PC-9 (cell line): Measurements from ENCODE around the gene TRIO. TPM values are rescaled to one million over a fixed set of nuclear protein-coding genes. Genes with fewer than 3 reads are reported as not detected.

Experiments used
- BruUV-seq: library from RNA; stranded (reverse); fragments of 400-500 nt; replicated peaks from 2 replicates; lab custom pipeline; 2021; lab: Mats Ljungman, UMichigan
- CTCF ChIA-PET: fragments of 300-600 bp; sonication (Branson Sonifier 250); formaldehyde crosslinking; loops from one replicate; lab custom pipeline; 2022; ENCODE audit warnings: antibody characterized with exemption; lab: Charles Lee
- POLR2A ChIA-PET: fragments of 300-600 bp; sonication (Branson Sonifier 250); formaldehyde crosslinking; loops from one replicate; lab custom pipeline; 2022; ENCODE audit warnings: antibody characterized with exemption; ENCODE audit not compliant: unreplicated experiment; lab: Charles Lee
- DNase-seq, 2 experiments: peaks; one replicate each; pipeline versions ENCODE4 v3.0.0 to v3.0.0-alpha.2; 2015 to 2022; ENCODE audit warnings: mixed read lengths in 1 of 2
- H2AFZ ChIP-seq: fragments of 200-600 bp; sonication (generic); 2 replicates; pipeline ENCODE4 v1.8.1; 2017; ENCODE audit warnings: antibody characterized with exemption
- H3F3A ChIP-seq: fragments of 200-600 bp; sonication (generic); 2 replicates; pipeline ENCODE4 v1.8.1; 2017; ENCODE audit warnings: antibody characterized with exemption, mild to moderate bottlenecking, low read depth; ENCODE audit not compliant: insufficient read depth
- H3K27ac ChIP-seq: fragments of 200-600 bp; sonication (generic); 2 replicates; pipeline ENCODE4 v1.6.1; 2016; ENCODE audit warnings: mixed run types
- H3K27me3 ChIP-seq: fragments of 200-600 bp; sonication (generic); 2 replicates; pipeline ENCODE4 v1.6.1; 2016; ENCODE audit warnings: low read depth, mixed run types; ENCODE audit not compliant: insufficient read depth
- H3K36me3 ChIP-seq: fragments of 200-600 bp; sonication (generic); 2 replicates; pipeline ENCODE4 v1.6.1; 2016; ENCODE audit warnings: low read depth, mixed run types
- H3K4me1 ChIP-seq: fragments of 200-600 bp; sonication (generic); replicated peaks from 2 replicates; pipeline ENCODE4 v1.6.1; 2016; ENCODE audit warnings: mixed run types; ENCODE audit not compliant: insufficient read depth
- H3K4me2 ChIP-seq: fragments of 200-600 bp; sonication (generic); 2 replicates; pipeline ENCODE4 v1.6.1; 2017; ENCODE audit warnings: mixed run types
- H3K4me3 ChIP-seq: fragments of 200-600 bp; sonication (generic); 2 replicates; pipeline ENCODE4 v1.6.1; 2016; ENCODE audit warnings: mixed run types
- H3K79me2 ChIP-seq: fragments of 200-600 bp; sonication (generic); 2 replicates; pipeline ENCODE4 v1.6.1; 2017; ENCODE audit warnings: low read depth, mixed run types
- H3K9me2 ChIP-seq: fragments of 200-600 bp; sonication (generic); 2 replicates; pipeline ENCODE4 v1.8.1; 2017; ENCODE audit warnings: mild to moderate bottlenecking; ENCODE audit not compliant: insufficient read depth
- H3K9me3 ChIP-seq: fragments of 200-600 bp; sonication (generic); 2 replicates; pipeline ENCODE4 v1.8.1; 2016; ENCODE audit warnings: low read depth; ENCODE audit not compliant: insufficient read depth
- H4K20me1 ChIP-seq: fragments of 200-600 bp; sonication (generic); 2 replicates; pipeline ENCODE4 v1.8.1; 2017; ENCODE audit not compliant: insufficient read depth
- EZH2 ChIP-seq: fragments of 200-600 bp; sonication (generic); IDR thresholded peaks from 2 replicates; pipeline ENCODE4 v1.8.0; 2017; ENCODE audit warnings: antibody characterized with exemption, low read depth
- intact Hi-C: fragments of 100-400 bp; cut with micrococcal nuclease; formaldehyde crosslinking; loops from one replicate; pipeline ENCODE4 v1.10.0; 2022; ENCODE audit not compliant: unreplicated experiment
- total RNA-seq: library from RNA; stranded (reverse); gene quantifications from 2 replicates; pipeline ENCODE4 v1.2.3, GENCODE V29; 2021
- TF ChIP-seq, protein P1 (sequence below): fragments of 200-600 bp; sonication (generic); conservative IDR thresholded peaks from 2 replicates; pipeline ENCODE4 v1.6.1; 2017; ENCODE audit warnings: mixed run types, antibody characterized with exemption, mild to moderate bottlenecking, moderate library complexity

TRIO gene
- total RNA-seq, 1 experiment from 2014 or later: 596 TPM

GRCh38 chr5:14465776-14466175 lies 322.6 kb downstream of the TRIO start:
- H3F3A ChIP-seq: peaks cover 12% of the 10 kb centered on the region; the same call in 1 of the 2 replicates
- H3K4me3 ChIP-seq: no peak overlapping the region
- H3K4me1 ChIP-seq: no peaks in the 10 kb centered on the region
- H3K27me3 ChIP-seq: no peaks in the 10 kb centered on the region
- H3K27ac ChIP-seq: no peak overlapping the region
- no TSS peak for BruUV-seq
- TF ChIP-seq EZH2: no peak
- TF ChIP-seq, protein P1, sequence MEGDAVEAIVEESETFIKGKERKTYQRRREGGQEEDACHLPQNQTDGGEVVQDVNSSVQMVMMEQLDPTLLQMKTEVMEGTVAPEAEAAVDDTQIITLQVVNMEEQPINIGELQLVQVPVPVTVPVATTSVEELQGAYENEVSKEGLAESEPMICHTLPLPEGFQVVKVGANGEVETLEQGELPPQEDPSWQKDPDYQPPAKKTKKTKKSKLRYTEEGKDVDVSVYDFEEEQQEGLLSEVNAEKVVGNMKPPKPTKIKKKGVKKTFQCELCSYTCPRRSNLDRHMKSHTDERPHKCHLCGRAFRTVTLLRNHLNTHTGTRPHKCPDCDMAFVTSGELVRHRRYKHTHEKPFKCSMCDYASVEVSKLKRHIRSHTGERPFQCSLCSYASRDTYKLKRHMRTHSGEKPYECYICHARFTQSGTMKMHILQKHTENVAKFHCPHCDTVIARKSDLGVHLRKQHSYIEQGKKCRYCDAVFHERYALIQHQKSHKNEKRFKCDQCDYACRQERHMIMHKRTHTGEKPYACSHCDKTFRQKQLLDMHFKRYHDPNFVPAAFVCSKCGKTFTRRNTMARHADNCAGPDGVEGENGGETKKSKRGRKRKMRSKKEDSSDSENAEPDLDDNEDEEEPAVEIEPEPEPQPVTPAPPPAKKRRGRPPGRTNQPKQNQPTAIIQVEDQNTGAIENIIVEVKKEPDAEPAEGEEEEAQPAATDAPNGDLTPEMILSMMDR: no peak
- H4K20me1 ChIP-seq: peaks cover 4% of the 10 kb centered on the region; the same call in 1 of the 2 replicates
- intact Hi-C loops: no loop called here
- peaks cover 16% of the 10 kb centered on the region; the same call in 1 of the 2 replicates for H3K36me3 ChIP-seq
- no peaks in the 10 kb centered on the region for H3K9me3 ChIP-seq
- ChIA-PET CTCF (no interaction called here), POLR2A (no interaction called here)
- H3K4me2 ChIP-seq: no peak overlapping the region
- H3K79me2 ChIP-seq: no peaks in the 10 kb centered on the region
- H2AFZ ChIP-seq: no peak overlapping the region
- H3K9me2 ChIP-seq: no peaks in the 10 kb centered on the region
- DNase-seq: no peak

DNA sequence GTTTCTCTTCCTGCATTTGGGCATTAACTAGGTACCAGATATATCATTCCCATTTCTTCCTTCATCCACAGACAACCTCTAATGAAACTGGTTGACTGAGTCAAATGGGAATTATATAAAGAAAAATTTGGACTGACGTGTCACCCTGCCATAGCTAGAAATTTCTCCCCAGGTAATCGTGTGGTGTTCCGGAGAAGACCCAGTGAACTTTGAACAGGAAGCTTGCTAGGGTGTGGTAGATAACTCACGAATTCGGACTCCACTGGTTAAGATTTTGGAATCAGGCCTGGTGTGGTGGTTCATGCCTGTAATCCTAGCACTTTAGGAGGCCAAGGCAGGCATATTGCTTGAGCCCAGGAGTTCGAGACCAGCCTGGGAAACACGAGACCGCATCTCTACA lies 324.1 kb downstream of the TRIO start:
- POLR2A ChIA-PET: interaction anchor here (0.6 kb wide), 1 partner anchor 8 kb away, joined by 4 read pairs; no protein-coding TSS in a partner anchor
- Histone ChIP-seq H4K20me1 (peaks cover 9% of the 10 kb centered on the region; the same call in 1 of the 2 replicates), H3F3A (peaks cover 12% of the 10 kb centered on the region; the same call in 1 of the 2 replicates), H3K4me3 (no peak overlapping the region), H3K9me2 (no peaks in the 10 kb centered on the region), H3K4me1 (no peaks in the 10 kb centered on the region), H2AFZ (no peak overlapping the region), H3K9me3 (no peaks in the 10 kb centered on the region), H3K27me3 (no peaks in the 10 kb centered on the region), H3K4me2 (no peak overlapping the region), H3K36me3 (peaks cover 16% of the 10 kb centered on the region; the same call in 1 of the 2 replicates), H3K79me2 (no peaks in the 10 kb centered on the region), H3K27ac (no peak overlapping the region)
- intact Hi-C loops: no loop called here
- DNase-seq: no peak
- no peak for TF ChIP-seq EZH2
- TF ChIP-seq, protein P1: no peak
- no TSS peak for BruUV-seq
- CTCF ChIA-PET: interaction anchor here (0.6 kb wide), 1 partner anchor 9 kb away, joined by 5 read pairs; no protein-coding TSS in a partner anchor

DNA sequence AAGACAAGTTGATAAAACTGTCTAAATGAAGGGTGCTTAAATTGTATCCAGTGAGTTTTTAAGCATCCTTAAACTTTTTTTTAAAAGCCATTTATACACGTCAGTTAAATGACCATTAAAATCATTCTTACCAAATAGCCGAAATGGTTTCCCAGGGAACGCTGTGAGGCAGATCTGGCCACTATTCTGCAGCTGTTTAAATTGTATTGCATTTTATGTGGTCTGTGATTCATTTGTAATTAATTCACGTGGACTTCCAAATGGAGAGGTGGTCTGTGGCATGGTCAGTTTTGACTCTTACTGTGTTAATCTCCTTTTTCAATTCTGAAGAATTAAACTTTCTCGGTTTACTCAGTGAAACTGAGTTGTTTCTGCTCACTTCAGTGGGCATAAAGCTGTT lies 324.7 kb downstream of the TRIO start:
- no TSS peak for BruUV-seq
- Histone ChIP-seq H3K27me3 (no peaks in the 10 kb centered on the region), H3K4me3 (no peak overlapping the region), H3K27ac (no peak overlapping the region), H2AFZ (no peak overlapping the region), H3K36me3 (peaks cover 16% of the 10 kb centered on the region; the same call in 1 of the 2 replicates), H4K20me1 (peaks cover 9% of the 10 kb centered on the region; the same call in 1 of the 2 replicates), H3K79me2 (no peaks in the 10 kb centered on the region), H3K4me1 (no peaks in the 10 kb centered on the region), H3K9me3 (no peaks in the 10 kb centered on the region), H3F3A (peaks cover 10% of the 10 kb centered on the region; the same call in 1 of the 2 replicates), H3K4me2 (no peak overlapping the region), H3K9me2 (no peaks in the 10 kb centered on the region)
- no peak for TF ChIP-seq EZH2
- TF ChIP-seq, protein P1: no peak
- intact Hi-C loops: no loop called here
- ChIA-PET POLR2A (no interaction called here), CTCF (interaction anchor here (0.6 to 0.7 kb wide), 2 partner anchors 10 to 12 kb away, joined by 3 to 5 read pairs; no protein-coding TSS in a partner anchor)
- no peak for DNase-seq
